Ovary (tissue), 3 donors: ENCODE data around the gene RGS10.

Source experiments
- EP300 ChIP-seq: sonication (generic); formaldehyde crosslinking; IDR thresholded peaks from one replicate; pipeline ENCODE4 v1.6.1; 2017; ENCODE audit warnings: antibody characterized with exemption
- POLR2A ChIP-seq: fragments of 450-650 bp; IDR thresholded peaks from one replicate; pipeline ENCODE4 v1.6.1; 2017; ENCODE audit warnings: antibody characterized with exemption, mild to moderate bottlenecking, moderate library complexity
- TF ChIP-seq, protein P1 (sequence below), 3 donors: fragments of 450-650 bp in 2 of 3; fragments of 200-600 bp in 1 of 3; IDR thresholded peaks; one replicate each; pipeline versions ENCODE4 v1.5.1 to v1.8.0; 2016 to 2022; ENCODE audit warnings: antibody characterized with exemption in 3 of 3, mild to moderate bottlenecking in 1 of 3
- donor health status: DM: no; HTN: no; CAD: no.

DNA sequence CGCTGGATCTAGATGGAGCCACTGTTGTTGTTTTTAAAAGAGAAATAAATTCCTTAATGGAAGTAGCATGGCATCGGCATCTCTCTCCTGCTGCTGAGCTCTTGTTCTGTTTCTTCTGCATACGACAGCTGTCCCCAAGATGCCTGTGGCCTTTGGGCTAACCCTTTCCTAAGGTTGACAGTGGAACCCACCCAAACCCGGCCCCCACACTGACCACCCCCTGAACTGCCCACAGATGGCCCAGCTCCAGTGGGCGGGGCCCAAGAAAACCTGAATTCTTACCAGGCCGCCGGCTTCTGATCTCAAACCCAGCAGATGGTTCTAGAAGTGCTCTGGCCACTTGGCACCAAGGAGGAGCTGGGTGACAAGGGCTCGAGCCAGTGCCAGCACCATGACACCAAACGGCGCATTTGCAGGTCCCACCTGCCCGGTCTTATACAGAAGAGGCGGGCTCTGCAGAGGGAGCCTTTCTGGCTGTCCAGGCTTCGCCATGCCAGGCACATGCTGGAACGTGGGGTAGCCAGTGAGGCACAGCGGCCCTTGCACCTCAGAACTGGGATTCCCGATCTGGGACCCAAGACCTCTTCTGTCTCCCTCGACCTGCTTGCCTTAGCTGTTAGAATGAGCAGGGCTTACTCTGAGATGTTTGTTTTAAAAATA, 82.7 kb downstream of the RGS10 start:
- no peak for TF ChIP-seq POLR2A
- TF ChIP-seq, protein P1, sequence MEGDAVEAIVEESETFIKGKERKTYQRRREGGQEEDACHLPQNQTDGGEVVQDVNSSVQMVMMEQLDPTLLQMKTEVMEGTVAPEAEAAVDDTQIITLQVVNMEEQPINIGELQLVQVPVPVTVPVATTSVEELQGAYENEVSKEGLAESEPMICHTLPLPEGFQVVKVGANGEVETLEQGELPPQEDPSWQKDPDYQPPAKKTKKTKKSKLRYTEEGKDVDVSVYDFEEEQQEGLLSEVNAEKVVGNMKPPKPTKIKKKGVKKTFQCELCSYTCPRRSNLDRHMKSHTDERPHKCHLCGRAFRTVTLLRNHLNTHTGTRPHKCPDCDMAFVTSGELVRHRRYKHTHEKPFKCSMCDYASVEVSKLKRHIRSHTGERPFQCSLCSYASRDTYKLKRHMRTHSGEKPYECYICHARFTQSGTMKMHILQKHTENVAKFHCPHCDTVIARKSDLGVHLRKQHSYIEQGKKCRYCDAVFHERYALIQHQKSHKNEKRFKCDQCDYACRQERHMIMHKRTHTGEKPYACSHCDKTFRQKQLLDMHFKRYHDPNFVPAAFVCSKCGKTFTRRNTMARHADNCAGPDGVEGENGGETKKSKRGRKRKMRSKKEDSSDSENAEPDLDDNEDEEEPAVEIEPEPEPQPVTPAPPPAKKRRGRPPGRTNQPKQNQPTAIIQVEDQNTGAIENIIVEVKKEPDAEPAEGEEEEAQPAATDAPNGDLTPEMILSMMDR (IDR thresholded peaks at IDR 0.05) = no peak
- TF ChIP-seq EP300 = no peak
